ENCODE measurements around the gene LYRM9.
A peak's percentile ranks its signal among the peaks of the same experiment; 100 is the strongest.
"Not testable (repeated sequence)": the region's sequence is repeated elsewhere in the genome, so short reads cannot be mapped to it uniquely, and the experiment has no call there.

The LYRM9 gene

DNA sequence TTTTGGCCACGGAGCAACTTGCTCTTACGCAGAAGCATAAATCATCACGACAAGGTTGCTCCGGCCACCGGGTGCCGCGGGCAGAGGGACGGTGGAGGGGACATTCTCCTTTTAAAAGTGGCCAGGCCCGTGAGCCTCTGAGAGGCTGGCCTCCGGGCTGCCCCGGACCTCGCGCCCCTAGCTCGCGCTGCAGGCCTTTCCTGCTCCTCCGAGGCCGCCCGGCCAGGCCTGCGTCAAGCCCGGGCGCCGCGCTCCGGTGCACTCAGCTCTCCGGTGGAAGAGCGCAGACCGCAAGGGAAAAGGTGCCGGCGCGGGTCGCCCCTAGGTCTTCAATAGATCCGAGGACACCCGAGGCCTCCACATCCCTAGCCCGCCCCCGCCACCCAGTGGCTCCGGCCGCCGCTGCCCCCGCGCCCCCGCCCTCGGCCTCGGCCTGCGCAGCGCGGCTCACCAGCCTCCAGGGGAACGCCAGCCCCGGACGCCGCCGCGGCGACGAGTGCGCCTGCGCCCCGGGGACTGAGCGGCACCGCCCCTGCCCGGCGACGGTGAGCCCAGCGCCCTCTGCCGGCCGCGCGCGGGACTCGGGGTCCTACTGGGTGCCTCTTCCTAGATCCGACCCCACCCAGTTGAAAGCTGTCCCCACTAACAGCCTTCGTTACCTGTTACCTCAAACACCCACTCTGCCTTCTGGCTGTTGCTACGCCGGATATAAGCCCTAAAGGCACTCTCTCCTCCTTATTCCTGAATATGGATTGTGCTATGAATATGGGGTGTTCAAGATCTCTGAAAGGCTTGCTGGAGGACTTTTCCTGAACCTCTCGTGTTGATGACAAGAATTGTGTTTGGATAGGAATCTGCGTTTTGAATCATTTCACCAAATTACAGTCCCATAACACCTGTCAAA is at the start of gene LYRM9:
TSS of gene LYRM9 (minus strand) at position 500 of the 904 bp plus-strand sequence. CDS start 10,671 bp downstream, outside the sequence.
- peak within 1 kb of the TSS; percentile 47 to 78 (median 66) for H3K4me3 ChIP-seq
- peak within 1 kb of the TSS; percentile 61 to 93 (median 87) for H3K27ac ChIP-seq

DNA sequence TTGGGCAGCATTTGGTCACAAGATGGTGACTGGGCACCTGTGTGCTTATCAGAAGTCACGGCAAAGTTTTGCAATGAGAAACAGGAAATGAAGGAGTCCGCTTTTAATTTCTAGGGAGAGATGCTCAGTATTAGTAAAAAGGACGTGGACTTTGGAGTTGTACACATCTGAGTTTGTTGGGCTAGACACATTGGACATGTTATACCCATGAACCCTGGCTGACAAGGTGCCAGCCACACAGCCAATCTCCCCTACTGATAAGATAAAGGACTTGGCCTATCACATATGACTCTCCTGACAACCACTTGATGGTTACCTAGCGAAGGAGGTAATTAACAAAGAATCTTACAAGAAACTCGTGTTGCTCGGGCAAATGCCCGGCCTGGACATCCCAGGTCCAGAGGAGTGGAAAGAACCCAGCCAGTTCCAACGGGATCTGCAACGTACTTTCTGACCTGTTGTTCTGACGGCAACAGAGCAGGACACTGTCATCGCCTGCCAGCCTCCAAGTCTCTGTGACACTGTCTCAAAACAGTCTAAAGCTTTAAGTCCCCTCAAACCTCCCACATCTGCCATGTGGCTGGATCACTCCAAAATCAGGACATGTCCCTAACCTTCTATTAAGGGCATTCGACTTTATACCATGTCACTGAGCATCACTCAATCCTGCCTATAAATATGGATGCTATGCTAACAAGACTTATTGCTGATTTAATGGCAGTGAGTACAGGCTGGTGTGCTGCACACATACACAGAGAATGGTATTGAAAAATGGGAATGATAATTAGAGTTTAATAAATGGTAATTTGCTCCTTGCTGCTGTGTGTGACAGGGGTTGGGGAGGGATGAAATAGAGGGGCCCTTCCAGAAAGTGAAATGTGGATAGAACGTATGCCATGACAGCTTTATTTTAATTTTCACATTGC is 47.6 kb upstream of the LYRM9 start:
- no peak overlapping the region for H3K27ac ChIP-seq

GRCh38 chr17:27939474-27940465 is 46.6 kb upstream of the LYRM9 start:
- H3K4me3 ChIP-seq = no peak overlapping the region
- no peak overlapping the region for H3K27ac ChIP-seq

More for the DNA sequence above, 47.6 kb upstream of the LYRM9 start:
- no peak overlapping the region for H3K4me3 ChIP-seq

GRCh38 chr17:27938864-27939263 is 45.7 kb upstream of the LYRM9 start:
- no peak overlapping the region for H3K4me3 ChIP-seq
- H3K27ac ChIP-seq = no peak overlapping the region

- no peak overlapping the region for H3K4me3 ChIP-seq
- no peak overlapping the region for H3K27ac ChIP-seq
Observed at GRCh38 chr17:27938241-27938640, 45.1 kb upstream of the LYRM9 start.

DNA sequence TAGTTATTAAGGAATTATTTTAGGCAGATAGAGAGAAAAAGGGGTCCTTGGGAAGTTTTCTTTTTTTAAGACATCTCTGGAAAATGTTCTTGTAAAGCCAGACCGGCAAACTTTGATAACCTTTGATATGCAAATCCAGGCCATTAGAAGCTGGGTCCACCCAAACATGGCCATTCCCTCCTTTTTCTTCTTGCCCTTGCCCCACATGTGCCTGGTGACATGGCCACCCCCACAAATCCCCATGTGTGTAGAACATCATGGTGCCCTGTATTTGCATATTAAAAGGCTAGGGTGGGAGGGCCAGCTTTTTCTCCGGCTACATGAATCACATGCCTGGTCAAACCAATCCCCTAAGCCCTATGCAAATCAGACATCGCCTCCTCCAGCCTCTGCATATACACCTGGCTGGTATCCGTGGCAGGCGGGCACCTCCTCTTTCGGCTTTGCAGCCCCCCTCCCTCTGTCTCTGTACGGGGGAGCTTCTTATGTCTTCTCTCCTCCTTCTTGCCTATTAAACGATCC is 43.9 kb upstream of the LYRM9 start:
- Histone ChIP-seq H3K4me3 (no peak overlapping the region), H3K27ac (no peak overlapping the region)

DNA sequence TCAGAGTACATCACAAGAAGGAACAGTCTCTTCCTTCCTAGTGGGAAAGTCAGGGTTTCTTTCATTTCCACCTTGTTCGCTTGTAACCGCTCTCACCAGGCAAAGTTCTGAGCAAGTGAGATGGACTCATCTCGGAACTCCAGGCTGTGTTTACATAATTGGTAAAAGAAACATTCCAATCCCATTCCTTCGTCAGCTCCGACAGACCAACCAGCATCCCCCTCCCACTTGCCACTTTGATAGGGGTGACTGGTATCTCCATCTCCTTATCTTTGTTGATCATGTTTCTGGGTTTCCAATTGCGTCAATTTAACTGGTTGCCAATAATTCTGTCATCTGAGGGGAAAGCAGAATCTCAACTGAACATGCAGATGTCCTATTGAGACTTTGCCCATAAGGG is 36.8 kb upstream of the LYRM9 start:
- Histone ChIP-seq H3K27ac (no peak overlapping the region), H3K4me3 (no peak overlapping the region)

DNA sequence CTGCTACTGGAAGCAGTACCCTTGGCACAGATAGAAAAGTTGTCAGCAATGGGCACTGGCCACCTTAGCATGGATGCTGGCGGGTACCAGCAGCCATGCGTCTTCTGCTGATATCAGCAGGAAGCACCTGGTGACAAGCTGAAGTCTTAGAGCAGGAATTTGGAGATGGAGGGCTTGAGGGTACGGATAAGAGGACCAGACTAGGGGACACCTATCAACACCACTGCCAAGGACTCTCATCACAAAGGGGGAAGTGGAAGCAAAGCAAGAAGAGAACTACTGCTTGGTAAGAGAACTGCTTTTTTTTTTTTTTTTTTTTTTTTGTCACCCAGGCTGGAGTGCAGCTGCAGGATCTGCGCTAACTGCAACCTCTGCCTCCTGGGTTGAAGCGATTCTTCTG is 35.4 kb upstream of the LYRM9 start:
- Histone ChIP-seq H3K4me3 (no peak overlapping the region), H3K27ac (no peak overlapping the region)

DNA sequence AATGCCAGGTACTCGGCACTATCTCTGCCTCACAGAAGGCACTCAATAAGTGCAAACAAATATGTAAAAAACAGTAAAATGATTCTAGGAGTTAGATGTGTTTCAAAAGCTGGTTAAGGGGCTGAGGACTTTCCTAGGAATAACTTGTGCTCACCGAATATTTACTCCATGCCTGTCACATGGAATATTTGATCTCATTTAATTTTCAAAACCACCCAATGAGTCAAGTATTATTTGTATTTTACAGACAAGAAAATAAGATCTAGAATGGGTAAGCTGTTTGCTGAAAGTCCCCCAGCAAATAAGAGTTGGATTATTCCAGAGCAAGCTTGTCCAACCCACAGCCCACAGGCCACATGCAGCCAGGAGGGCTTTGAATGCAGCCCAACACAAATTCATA is 34.6 kb upstream of the LYRM9 start:
- no peak overlapping the region for H3K4me3 ChIP-seq
- no peak overlapping the region for H3K27ac ChIP-seq

DNA sequence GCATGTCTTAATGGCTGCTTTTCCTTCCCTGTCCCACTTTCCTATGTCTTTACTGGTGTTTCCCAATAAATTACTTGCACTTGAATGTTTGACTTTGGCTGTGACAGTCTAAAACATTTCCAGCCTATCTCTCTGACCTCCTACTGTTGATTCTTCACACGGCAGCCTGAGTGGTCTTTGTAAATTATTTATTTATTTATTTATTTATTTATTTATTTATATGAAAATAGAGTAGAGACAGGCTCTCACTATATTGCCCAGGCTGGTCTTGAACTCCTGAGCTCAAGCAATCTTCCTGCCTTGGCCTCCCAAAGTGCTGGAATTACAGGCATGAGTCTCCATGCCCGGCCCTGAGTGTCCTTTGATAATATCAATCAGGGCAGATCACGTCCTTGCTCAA is 28.4 kb upstream of the LYRM9 start:
- no peak overlapping the region for H3K4me3 ChIP-seq
- no peak overlapping the region for H3K27ac ChIP-seq

GRCh38 chr17:27921077-27921476 is 27.9 kb upstream of the LYRM9 start:
- H3K27ac ChIP-seq = no peak overlapping the region
- no peak overlapping the region for H3K4me3 ChIP-seq

DNA sequence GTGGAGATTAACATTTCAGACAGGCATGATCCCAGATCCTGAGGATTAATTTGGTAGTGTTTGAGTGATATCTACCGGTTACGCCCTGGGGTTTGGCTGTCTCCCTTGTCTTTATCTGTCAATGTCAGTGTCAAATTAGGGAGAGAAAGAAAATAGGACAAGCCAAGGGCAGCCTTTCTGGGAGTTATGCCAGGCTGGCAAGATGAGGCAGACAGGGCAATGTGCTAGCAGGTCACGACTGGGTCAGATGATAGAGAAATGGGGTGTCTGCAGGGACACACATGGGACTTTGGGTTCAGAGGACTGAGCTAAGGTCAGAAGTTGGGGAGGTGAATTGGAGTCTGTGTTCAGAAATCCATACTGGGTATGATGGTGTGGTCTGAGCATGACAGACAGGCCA is 27.4 kb upstream of the LYRM9 start:
- Histone ChIP-seq H3K4me3 (no peak overlapping the region), H3K27ac (no peak overlapping the region)

DNA sequence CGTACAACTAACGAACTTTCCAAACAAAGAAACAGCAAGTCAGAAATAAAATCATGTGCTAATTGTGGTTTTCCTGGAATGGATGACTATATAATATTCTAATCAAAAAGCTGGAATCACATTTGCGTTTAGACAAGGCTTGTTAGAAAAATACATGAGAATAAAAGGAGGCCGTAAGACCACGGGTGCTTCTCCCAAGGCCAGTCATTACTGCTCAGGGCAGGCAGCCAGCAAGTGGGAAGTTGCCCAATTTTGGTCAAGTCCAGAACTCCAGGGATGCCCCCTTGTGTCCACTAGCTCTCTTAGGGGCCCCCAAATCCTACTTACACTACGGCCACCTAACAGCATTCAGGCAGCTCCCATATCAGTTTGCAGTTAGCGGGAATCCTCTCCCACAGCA is 25.9 kb upstream of the LYRM9 start:
- Histone ChIP-seq H3K27ac (no peak overlapping the region), H3K4me3 (no peak overlapping the region)

GRCh38 chr17:27918498-27918897 is 25.3 kb upstream of the LYRM9 start:
- H3K4me3 ChIP-seq = no peak overlapping the region

DNA sequence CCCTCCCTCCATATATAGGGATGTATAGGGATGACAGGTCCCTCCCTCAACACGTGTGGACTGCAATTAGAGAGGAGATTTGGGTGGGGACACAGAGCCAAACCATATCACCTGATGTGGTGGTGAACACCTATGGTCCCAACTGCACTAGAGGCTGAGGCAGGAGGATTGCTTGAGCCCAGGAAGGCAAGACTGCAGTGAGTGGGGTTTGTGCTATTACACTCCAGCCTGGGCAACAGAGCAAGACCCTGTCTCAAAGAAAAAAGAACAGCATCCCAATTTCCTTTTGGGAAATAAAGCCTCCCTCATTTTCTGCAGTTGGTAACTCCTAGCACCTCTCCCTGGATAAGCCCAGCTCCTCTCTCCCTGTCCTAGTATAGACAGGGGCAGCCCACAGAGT is 23.8 kb upstream of the LYRM9 start:
- Histone ChIP-seq H3K27ac (no peak overlapping the region), H3K4me3 (no peak overlapping the region)

More at GRCh38 chr17:27918498-27918897, 25.3 kb upstream of the LYRM9 start:
- no peak overlapping the region for H3K27ac ChIP-seq

DNA sequence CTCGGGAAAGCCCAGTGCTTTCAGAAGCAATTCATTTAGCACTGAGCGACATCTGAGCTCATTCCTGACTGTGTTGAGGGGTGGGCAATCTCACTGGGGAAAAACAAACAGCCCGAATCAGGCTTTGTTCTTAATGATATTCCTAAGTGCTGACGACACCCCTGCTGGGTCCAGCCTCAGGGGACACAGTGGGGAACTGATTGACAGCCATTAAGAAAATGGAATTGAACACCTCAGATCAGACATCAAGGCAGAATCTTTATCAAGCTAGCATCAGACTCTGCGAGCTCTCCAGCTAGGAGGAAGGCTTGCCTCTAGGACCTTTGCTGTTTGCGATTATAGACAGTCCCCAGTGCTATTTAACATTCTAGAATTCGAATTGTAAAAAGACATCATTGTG is 22.5 kb upstream of the LYRM9 start:
- no peak overlapping the region for H3K27ac ChIP-seq
- no peak overlapping the region for H3K4me3 ChIP-seq

DNA sequence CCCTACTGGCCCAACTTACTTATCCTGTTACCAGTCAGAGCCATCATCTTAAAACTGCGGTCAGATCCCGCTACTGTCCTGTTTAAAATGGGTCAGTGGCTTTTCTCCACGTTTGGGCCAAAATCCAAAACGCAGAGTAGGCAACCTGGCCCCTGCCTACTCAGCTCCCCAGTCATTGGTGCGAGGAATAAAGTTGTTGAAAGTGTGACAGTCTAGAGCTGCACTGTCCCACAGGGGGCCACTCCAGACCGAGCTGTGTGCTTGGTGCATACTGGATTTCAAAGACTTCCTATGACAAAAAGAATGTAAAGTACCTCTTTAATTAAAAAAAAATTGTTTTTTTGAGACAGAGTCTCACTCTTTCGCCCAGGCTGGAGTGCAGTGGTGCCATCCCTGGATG is 21.2 kb upstream of the LYRM9 start:
- H3K27ac ChIP-seq = no peak overlapping the region
- H3K4me3 ChIP-seq = no peak overlapping the region

DNA sequence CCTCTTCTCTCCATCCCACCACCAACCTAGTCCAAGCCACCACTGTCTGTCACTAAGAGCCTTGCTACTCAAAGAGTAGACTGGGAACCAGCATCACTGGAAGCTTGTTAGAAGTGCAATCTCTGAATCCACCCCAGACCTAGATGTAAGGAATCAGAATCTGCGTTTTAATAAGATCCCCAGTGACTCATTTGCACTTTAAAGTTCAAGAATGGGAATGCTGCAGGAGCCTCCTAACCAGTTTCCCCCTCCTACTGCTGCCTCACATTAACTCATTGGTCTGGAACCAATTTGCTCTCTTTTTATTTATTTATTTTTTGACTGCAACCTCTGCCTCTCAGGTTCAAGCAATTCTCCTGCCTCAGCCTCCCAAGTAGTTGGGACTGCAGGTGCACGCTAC is 19.8 kb upstream of the LYRM9 start:
- H3K27ac ChIP-seq = no peak overlapping the region
- H3K4me3 ChIP-seq = no peak overlapping the region

DNA sequence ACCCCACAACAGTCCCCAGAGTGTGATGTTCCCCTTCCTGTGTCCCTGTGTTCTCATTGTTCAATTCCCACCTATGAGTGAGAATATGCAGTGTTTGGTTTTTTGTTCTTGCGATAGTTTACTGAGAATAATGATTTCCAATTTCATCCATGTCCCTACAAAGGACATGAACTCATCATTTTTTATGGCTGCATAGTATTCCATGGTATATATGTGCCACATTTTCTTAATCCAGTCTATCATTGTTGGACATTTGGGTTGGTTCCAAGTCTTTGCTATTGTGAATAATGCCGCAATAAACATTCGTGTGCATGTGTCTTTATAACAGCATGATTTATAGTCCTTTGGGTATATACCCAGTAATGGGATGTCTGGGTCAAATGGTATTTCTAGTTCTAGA is 19.1 kb upstream of the LYRM9 start:
- H3K27ac ChIP-seq, H3K4me3 ChIP-seq: not testable (repeated sequence)
